C4-2B (cell line): Measurements from ENCODE around the gene TM6SF1.
"Not testable (repeated sequence)": the region's sequence is repeated elsewhere in the genome, so short reads cannot be mapped to it uniquely, and the experiment has no call there.

Source experiments
- H3K27ac ChIP-seq: fragments of 450-650 bp; 2 replicates; pipeline ENCODE4 v1.5.1; 2017
- CTCF ChIP-seq: fragments of 450-650 bp; conservative IDR thresholded peaks from 2 replicates; pipeline ENCODE4 v1.5.1; 2017; ENCODE audit warnings: mild to moderate bottlenecking
- ZFX ChIP-seq: fragments of 450-650 bp; IDR thresholded peaks from 2 replicates; pipeline ENCODE4 v1.6.1; 2017

Gene TM6SF1

DNA sequence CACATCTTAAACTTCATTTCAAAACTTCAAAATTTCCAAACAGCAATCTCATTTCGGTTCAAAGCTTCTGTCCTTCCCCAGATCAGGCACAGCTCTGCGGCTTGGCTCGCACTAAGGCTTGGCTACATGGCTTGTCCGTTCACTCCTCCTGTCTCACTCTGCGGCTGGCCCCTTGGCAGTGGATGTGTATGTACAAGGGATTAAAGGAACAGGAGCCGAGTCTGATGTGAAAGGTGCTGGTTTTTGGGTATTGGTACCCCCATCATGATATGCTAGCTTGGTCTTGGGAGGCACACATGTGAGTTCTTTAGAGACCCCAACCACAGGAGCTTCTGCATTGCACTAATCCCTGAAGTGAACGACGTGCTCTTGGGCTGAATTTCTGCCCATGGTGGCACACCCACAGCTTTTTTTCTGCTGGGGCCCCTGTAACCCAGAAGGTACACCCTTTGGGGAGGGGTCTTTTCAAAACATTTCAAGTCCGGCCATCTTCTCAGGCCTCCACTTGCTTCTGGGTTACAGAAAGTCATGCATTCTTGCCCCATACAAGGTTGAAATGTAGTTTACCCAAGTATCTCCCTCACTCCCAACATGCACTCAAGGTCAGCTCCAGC lies 12.6 kb downstream of the TM6SF1 start:
- TF ChIP-seq ZFX (no peak), CTCF (no peak)
- H3K27ac ChIP-seq: no peak overlapping the region

DNA sequence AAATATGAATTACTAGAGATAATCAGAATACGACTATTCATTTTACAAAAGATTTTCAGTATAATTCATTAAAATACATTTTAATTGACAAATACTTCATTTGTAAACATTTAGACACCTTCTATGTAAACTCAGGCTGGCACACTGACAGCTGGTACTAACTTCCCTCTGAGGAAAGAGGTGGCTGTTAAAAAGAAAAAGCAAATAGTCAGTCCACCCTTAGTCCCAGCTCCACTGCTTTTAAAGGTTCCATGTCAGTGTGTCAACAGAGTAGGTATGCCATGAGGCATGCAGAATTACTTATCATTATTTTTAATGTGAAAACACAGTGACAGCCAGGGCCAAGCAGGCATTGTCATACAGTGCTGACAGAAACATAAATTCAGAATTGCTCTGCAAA lies 16.1 kb downstream of the TM6SF1 start:
- TF ChIP-seq ZFX (no peak), CTCF (no peak)
- no peak overlapping the region for H3K27ac ChIP-seq

DNA sequence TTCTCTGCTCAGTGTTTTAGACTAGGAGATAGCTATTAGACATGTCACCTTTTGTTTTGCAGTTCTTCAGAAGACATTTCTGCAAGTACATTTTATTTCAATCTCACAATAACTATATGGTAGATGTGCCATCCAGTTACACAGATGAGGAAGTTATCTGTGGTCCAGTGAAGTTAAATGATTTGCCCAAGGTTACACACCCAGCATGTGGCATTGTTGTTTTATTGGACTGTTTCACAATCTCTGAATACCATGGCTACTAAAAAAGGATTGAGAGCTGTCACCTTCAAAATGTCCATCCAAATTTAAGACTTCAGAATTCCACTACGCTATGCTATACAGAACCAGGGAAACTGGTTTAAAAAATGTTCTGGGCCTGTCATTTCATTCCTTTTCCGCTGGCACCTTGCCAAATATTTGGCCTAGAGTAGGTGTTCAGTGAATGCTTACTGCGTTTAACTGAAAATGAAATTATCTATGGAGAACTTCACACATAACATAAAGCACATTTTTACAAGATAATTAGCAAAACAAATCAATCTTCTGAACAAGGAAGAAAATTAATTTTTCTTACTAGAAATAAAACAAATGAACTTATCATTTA lies 20.2 kb downstream of the TM6SF1 start:
- no peak overlapping the region for H3K27ac ChIP-seq
- TF ChIP-seq ZFX (no peak), CTCF (no peak)

DNA sequence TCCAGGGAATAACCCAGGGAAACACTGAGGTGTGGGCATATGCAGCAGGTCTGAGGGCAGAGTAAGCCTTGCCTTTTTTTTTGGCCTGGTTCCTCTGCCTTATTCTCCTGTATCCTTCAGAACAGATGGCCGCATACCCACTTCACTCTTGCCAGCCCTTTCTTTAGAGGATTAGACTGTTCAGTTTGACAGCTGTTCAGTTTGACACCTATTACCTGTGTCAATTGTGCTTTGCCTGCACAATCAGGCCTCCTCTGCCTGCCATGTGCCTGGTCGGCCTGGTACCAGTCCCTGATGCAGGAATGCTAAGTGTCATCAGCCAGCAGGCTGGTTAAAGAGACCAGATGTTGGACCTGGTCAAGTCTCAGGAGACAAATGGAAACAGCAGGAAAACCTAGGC lies 22.3 kb downstream of the TM6SF1 start:
- no peak overlapping the region for H3K27ac ChIP-seq
- TF ChIP-seq CTCF (no peak), ZFX (no peak)

GRCh38 chr15:83132861-83133523 lies 25.5 kb downstream of the TM6SF1 start:
- TF ChIP-seq CTCF (no peak), ZFX (no peak)
- H3K27ac ChIP-seq: no peak overlapping the region

DNA sequence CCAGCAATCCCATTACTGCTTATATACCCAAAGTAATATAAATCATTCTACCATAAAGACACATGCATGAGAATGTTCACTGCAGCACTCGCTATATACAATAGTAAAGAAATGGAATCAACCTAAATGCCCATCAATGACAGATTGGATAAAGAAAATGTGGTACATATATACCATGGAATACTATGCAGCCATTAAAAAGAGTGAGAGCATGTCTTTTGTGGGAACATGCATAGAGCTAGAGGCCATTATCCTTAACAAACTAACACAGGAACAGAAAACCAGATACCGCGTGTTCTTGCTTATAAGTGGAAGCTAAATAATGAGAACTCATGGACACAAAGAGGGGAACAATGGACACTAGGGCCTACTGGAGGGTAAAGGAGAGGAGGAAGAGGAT lies 34.7 kb downstream of the TM6SF1 start:
- not testable (repeated sequence) for H3K27ac ChIP-seq

DNA sequence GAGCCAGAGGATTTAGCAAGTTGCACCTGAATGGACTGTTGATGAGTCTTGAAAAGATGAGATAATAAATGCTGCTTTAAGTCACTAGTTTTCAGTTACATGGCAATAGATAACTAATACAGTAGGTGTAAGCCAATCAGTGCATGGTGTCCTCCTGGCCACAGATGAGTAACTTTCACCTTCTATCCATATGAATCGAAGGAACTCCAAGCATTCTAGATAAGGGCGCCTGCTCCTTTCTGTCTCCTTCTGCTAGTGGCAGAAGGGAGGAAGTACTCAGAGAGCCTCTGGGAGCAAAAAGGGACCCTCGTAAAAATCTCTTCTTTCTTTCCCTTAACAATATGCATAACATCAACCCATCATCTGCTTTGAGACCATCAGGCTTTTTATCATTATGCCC lies 37.3 kb downstream of the TM6SF1 start:
- no peak for TF ChIP-seq ZFX
- TF ChIP-seq CTCF: no peak
- H3K27ac ChIP-seq: no peak overlapping the region
